T-cell (primary cell): ENCODE data around the gene PSMC3. TPM values are rescaled to one million over a fixed set of nuclear protein-coding genes. Genes with fewer than 3 reads are reported as not detected.
A peak's percentile ranks its signal among the peaks of the same experiment; 100 is the strongest.

Source experiments
- ATAC-seq, 4 experiments: fragments of 200-7000 bp in 3 of 4; fragments of 150-1000 bp in 1 of 4; cut with Tn5 transposase; replicated peaks in 1 of 4; 1 replicate in 3 of 4; 2 replicates in 1 of 4; pipeline ENCODE4 v1.10.0; 2021; ENCODE audit warnings: moderate library complexity in 3 of 4, mild to moderate bottlenecking in 2 of 4, moderate number of reproducible peaks in 1 of 4
- CTCF ChIA-PET, 2 donors: fragments of 300-600 bp; sonication (Branson Sonifier 250); formaldehyde crosslinking; loops; one replicate each; lab custom pipeline; 2022; ENCODE audit warnings: antibody characterized with exemption in 2 of 2; lab: Charles Lee
- POLR2A ChIA-PET, 2 donors: fragments of 300-600 bp; sonication (Branson Sonifier 250); formaldehyde crosslinking; loops; one replicate each; lab custom pipeline; 2022; ENCODE audit warnings: antibody characterized with exemption in 2 of 2; lab: Charles Lee
- DNase-seq, 35 experiments: peaks; one replicate each; pipeline versions ENCODE4 v3.0.0 to v3.0.0-alpha.2; 2013 to 2023
- H3K27ac ChIP-seq: one replicate; pipeline ENCODE4 v1.5.1; 2013; ENCODE audit warnings: low read length
- H3K27me3 ChIP-seq, 2 experiments: replicated peaks in 1 of 2; 1 replicate in 1 of 2; 2 replicates in 1 of 2; pipeline versions ENCODE4 v1.6.1 to v1.7.0; 2013; ENCODE audit warnings: low read length in 1 of 2, mixed read lengths in 1 of 2; ENCODE audit not compliant: control insufficient read depth in 2 of 2, insufficient read depth in 2 of 2; ENCODE audit errors: extremely low read depth in 1 of 2
- H3K36me3 ChIP-seq, 2 donors: 1 replicate in 1 of 2; 2 replicates in 1 of 2; pipeline versions ENCODE4 v1.6.1 to v1.7.0; 2013; ENCODE audit warnings: low read length in 1 of 2; ENCODE audit not compliant: control insufficient read depth in 2 of 2, insufficient read depth in 1 of 2; ENCODE audit errors: extremely low read depth in 1 of 2
- H3K4me1 ChIP-seq, 2 experiments: 1 replicate in 1 of 2; 2 replicates in 1 of 2; pipeline versions ENCODE4 v1.6.1 to v1.7.0; 2013; ENCODE audit warnings: low read length in 2 of 2, mixed read lengths in 1 of 2; ENCODE audit not compliant: insufficient read depth in 2 of 2, control insufficient read depth in 1 of 2; ENCODE audit errors: extremely low read depth in 1 of 2
- H3K4me3 ChIP-seq, 2 donors: 1 replicate in 1 of 2; 2 replicates in 1 of 2; pipeline versions ENCODE4 v1.5.1 to v1.7.0; 2013; ENCODE audit warnings: mild to moderate bottlenecking in 2 of 2, low read length in 1 of 2, moderate library complexity in 1 of 2; ENCODE audit not compliant: control insufficient read depth in 1 of 2; ENCODE audit errors: extremely low read depth in 1 of 2
- H3K9me3 ChIP-seq: 2 replicates; pipeline ENCODE4 v1.7.0; 2013
- H3K27ac Mint-ChIP-seq, 2 donors: one replicate each; pipeline ENCODE4 v1.8.0; 2020 to 2021; ENCODE audit warnings: mild to moderate bottlenecking in 2 of 2, mixed read lengths in 2 of 2
- H3K27me3 Mint-ChIP-seq, 2 donors: one replicate each; pipeline ENCODE4 v1.8.0; 2021 to 2022; ENCODE audit warnings: mixed read lengths in 2 of 2
- H3K36me3 Mint-ChIP-seq: one replicate; pipeline ENCODE4 v1.8.0; 2021; ENCODE audit warnings: mixed read lengths
- H3K4me1 Mint-ChIP-seq, 3 donors: one replicate each; pipeline ENCODE4 v1.8.0; 2020 to 2022; ENCODE audit warnings: mixed read lengths in 3 of 3, mild to moderate bottlenecking in 1 of 3
- H3K4me3 Mint-ChIP-seq, 3 donors: one replicate each; pipeline ENCODE4 v1.8.0; 2020 to 2022; ENCODE audit warnings: mild to moderate bottlenecking in 3 of 3, mixed read lengths in 3 of 3, moderate library complexity in 3 of 3
- H3K9me3 Mint-ChIP-seq, 3 donors: one replicate each; pipeline ENCODE4 v1.8.0; 2020 to 2022; ENCODE audit warnings: mixed read lengths in 3 of 3
- WGBS: methylation state at CpG from one replicate; pipeline ENCODE4 v1.1.5; 2013; ENCODE audit warnings: missing lambda C conversion rate; ENCODE audit not compliant: insufficient coverage; 5-methylcytosine and 5-hydroxymethylcytosine counted together
- total RNA-seq, 35 experiments: library from RNA in 6 of 35; stranded (reverse) in 6 of 35; fragments of 120-200 nt in 1 of 35; gene quantifications; one replicate each; pipeline versions ENCODE4 v1.2.1 to v1.2.4 and lab custom pipeline; 2013 to 2026

The PSMC3 gene
- total RNA-seq, result 10 to 100 TPM; 48.6 to 64.4 (median 55.0) TPM
- 54.7 TPM for total RNA-seq (2013)
- total RNA-seq (lab: John Stamatoyannopoulos, UW), result 47.6 to 348 (median 64.4) reads per million in 29 experiments

- H3K27me3 Mint-ChIP-seq, result no peaks in the 10 kb centered on the region
- H3K36me3 ChIP-seq, result peaks cover 3 to 31% of the 10 kb centered on the region in 2 donors
- no peaks in the 10 kb centered on the region for H3K27me3 ChIP-seq
- under 1% methylated on average over 50 of the region's 62 CpGs for WGBS
- CTCF ChIA-PET, result interaction anchor here in 1 of 2 donors (1.2 kb wide), 1 partner anchor 14 kb away, joined by 4 read pairs; no protein-coding TSS in a partner anchor
- peak; percentile 90 to 99 (median 95) for DNase-seq
- peaks cover 25 to 31% (median 30%) of the 10 kb centered on the region in 3 donors for H3K4me1 Mint-ChIP-seq
- peak within 1 kb of the TSS; percentile 86 to 93 for H3K4me3 ChIP-seq
- ATAC-seq, result peak; percentile 97 to 99 (median 98)
- H3K9me3 Mint-ChIP-seq, result no peaks in the 10 kb centered on the region
- peak within 1 kb of the TSS; percentile 98 to 99 for H3K27ac Mint-ChIP-seq
- H3K27ac ChIP-seq, result peak within 1 kb of the TSS; percentile 63
- peaks cover 9 to 29% of the 10 kb centered on the region in 2 experiments for H3K4me1 ChIP-seq
- H3K4me3 Mint-ChIP-seq, result peak within 1 kb of the TSS; percentile 99 to 100 (median 99)
- POLR2A ChIA-PET, result interaction anchor here (0.6 to 0.7 kb wide), 3 partner anchors 14 to 720 kb away, joined by 3 to 7 read pairs (median 5); no protein-coding TSS in a partner anchor
- no peaks in the 10 kb centered on the region for H3K9me3 ChIP-seq
- peaks cover 28% of the 10 kb centered on the region for H3K36me3 Mint-ChIP-seq
Observed at GRCh38 chr11:47426062-47426956, at the start of gene PSMC3. TSS of gene PSMC3 (minus strand) at chr11:47426439. CDS start at chr11:47426279, 160 bp downstream.

GRCh38 chr11:47470671-47471070 is 44.4 kb upstream of the PSMC3 start:
- H3K27ac ChIP-seq, result no peak overlapping the region
- Mint-ChIP-seq H3K27ac (no peak overlapping the region), H3K9me3 (no peaks in the 10 kb centered on the region), H3K27me3 (no peaks in the 10 kb centered on the region), H3K36me3 (peaks cover 50% of the 10 kb centered on the region), H3K4me1 (peaks cover 2 to 11% (median 4%) of the 10 kb centered on the region in 3 donors), H3K4me3 (no peak overlapping the region)
- no peaks in the 10 kb centered on the region for H3K27me3 ChIP-seq
- H3K4me1 ChIP-seq, result peaks cover 0 to 7% of the 10 kb centered on the region in 2 experiments
- H3K36me3 ChIP-seq, result peaks cover 24 to 94% of the 10 kb centered on the region in 2 donors
- ChIA-PET POLR2A (interaction anchor here in 1 of 2 donors (0.5 kb wide), 1 partner anchor 27 kb away, joined by 5 read pairs; no protein-coding TSS in a partner anchor), CTCF (no interaction called here)
- whole genome bisulfite sequencing, result 95% methylated on average over 4 of the region's 4 CpGs
- DNase-seq (no peak), ATAC-seq (no peak)
- H3K9me3 ChIP-seq, result no peaks in the 10 kb centered on the region
- H3K4me3 ChIP-seq, result no peak overlapping the region

- Histone ChIP-seq H3K27me3 (no peaks in the 10 kb centered on the region), H3K4me1 (peaks cover 0 to 7% of the 10 kb centered on the region in 2 experiments), H3K27ac (no peak overlapping the region), H3K4me3 (no peak overlapping the region), H3K9me3 (no peaks in the 10 kb centered on the region), H3K36me3 (peaks cover 20 to 88% of the 10 kb centered on the region in 2 donors)
- ChIA-PET POLR2A (interaction anchor here in 1 of 2 donors (0.5 kb wide), 1 partner anchor 67 kb away, joined by 4 read pairs; no protein-coding TSS in a partner anchor), CTCF (interaction anchor here in 1 of 2 donors (0.5 kb wide), 1 partner anchor 16 kb away, joined by 3 read pairs; no protein-coding TSS in a partner anchor)
- ATAC-seq (no peak), DNase-seq (no peak)
- Mint-ChIP-seq H3K27me3 (no peaks in the 10 kb centered on the region), H3K4me3 (no peak overlapping the region), H3K27ac (peak overlapping the region; percentile 56 to 62), H3K9me3 (no peaks in the 10 kb centered on the region), H3K36me3 (peaks cover 47% of the 10 kb centered on the region), H3K4me1 (peaks cover 4 to 11% (median 6%) of the 10 kb centered on the region in 3 donors)
- WGBS, result 69% methylated on average over 2 of the region's 7 CpGs
Observed at GRCh38 chr11:47469361-47470179, 43.3 kb upstream of the PSMC3 start.

GRCh38 chr11:47468598-47469214 is 42.5 kb upstream of the PSMC3 start:
- Histone ChIP-seq H3K36me3 (peaks cover 25 to 87% of the 10 kb centered on the region in 2 donors), H3K4me1 (peaks cover 0 to 7% of the 10 kb centered on the region in 2 experiments), H3K4me3 (no peak overlapping the region), H3K9me3 (no peaks in the 10 kb centered on the region), H3K27me3 (no peaks in the 10 kb centered on the region), H3K27ac (no peak overlapping the region)
- ATAC-seq, result no peak
- no peaks in the 10 kb centered on the region for H3K27me3 Mint-ChIP-seq
- peaks cover 4 to 11% (median 6%) of the 10 kb centered on the region in 3 donors for H3K4me1 Mint-ChIP-seq
- peak overlapping the region in 1 of 2 donors; percentile 62 for H3K27ac Mint-ChIP-seq
- WGBS, result no CpG with 5 or more reads among the region's 8 CpGs
- peak in 1 of 35 experiments; percentile 12 for DNase-seq
- peaks cover 44% of the 10 kb centered on the region for H3K36me3 Mint-ChIP-seq
- ChIA-PET CTCF (no interaction called here), POLR2A (no interaction called here)
- H3K4me3 Mint-ChIP-seq, result no peak overlapping the region
- H3K9me3 Mint-ChIP-seq, result no peaks in the 10 kb centered on the region

GRCh38 chr11:47467357-47467756 is 41.1 kb upstream of the PSMC3 start:
- DNase-seq, result no peak
- ChIA-PET CTCF (interaction anchor here in 1 of 2 donors (1.4 kb wide), 1 partner anchor 13 kb away, joined by 5 read pairs; no protein-coding TSS in a partner anchor), POLR2A (no interaction called here)
- Histone ChIP-seq H3K27ac (no peak overlapping the region), H3K9me3 (no peaks in the 10 kb centered on the region), H3K27me3 (no peaks in the 10 kb centered on the region), H3K4me1 (peaks cover 0 to 7% of the 10 kb centered on the region in 2 experiments), H3K4me3 (no peak overlapping the region), H3K36me3 (peaks cover 24 to 76% of the 10 kb centered on the region in 2 donors)
- Mint-ChIP-seq H3K4me3 (no peak overlapping the region), H3K27me3 (no peaks in the 10 kb centered on the region), H3K27ac (peak overlapping the region in 1 of 2 donors; percentile 11), H3K9me3 (no peaks in the 10 kb centered on the region), H3K4me1 (peaks cover 4 to 11% (median 6%) of the 10 kb centered on the region in 3 donors), H3K36me3 (peaks cover 37% of the 10 kb centered on the region)
- ATAC-seq, result no peak
- WGBS, result 94% methylated on average over 3 of the region's 7 CpGs
